OCI-LY7 (cell line): ENCODE data around the gene F2RL2. TPM values are rescaled to one million over a fixed set of nuclear protein-coding genes. Genes with fewer than 3 reads are reported as not detected.
"Not testable (repeated sequence)": the region's sequence is repeated elsewhere in the genome, so short reads cannot be mapped to it uniquely, and the experiment has no call there.

Experiments used
- BruUV-seq: library from RNA; stranded (reverse); fragments of 400-500 nt; replicated peaks from 2 replicates; lab custom pipeline; 2021; lab: Mats Ljungman, UMichigan
- CTCF ChIA-PET: fragments of 300-600 bp; sonication (Branson Sonifier 250); formaldehyde crosslinking; loops from one replicate; lab custom pipeline; 2022; ENCODE audit warnings: antibody characterized with exemption; ENCODE audit not compliant: unreplicated experiment; lab: Charles Lee
- POLR2A ChIA-PET: fragments of 300-600 bp; sonication (Branson Sonifier 250); formaldehyde crosslinking; loops from one replicate; lab custom pipeline; 2022; ENCODE audit warnings: antibody characterized with exemption; lab: Charles Lee
- DNase-seq: peaks from one replicate; pipeline ENCODE4 v3.0.0-alpha.2; 2015; ENCODE audit warnings: low spot score
- H2AFZ ChIP-seq: fragments of 200-600 bp; sonication (generic), shearing (Covaris generic); 2 replicates; pipeline ENCODE4 v1.6.1; 2014; ENCODE audit warnings: mild to moderate bottlenecking, antibody characterized with exemption, low read length, moderate library complexity
- H3K27ac ChIP-seq: fragments of 200-600 bp; sonication (generic); 2 replicates; pipeline ENCODE4 v1.5.1; 2014; ENCODE audit warnings: mixed run types, low read depth, mild to moderate bottlenecking, moderate library complexity, low read length, inconsistent platforms; ENCODE audit not compliant: poor library complexity, severe bottlenecking
- H3K36me3 ChIP-seq: fragments of 200-600 bp; sonication (generic); 2 replicates; pipeline ENCODE4 v1.6.1; 2014; ENCODE audit warnings: mild to moderate bottlenecking, antibody characterized with exemption, low read length, moderate library complexity, mixed read lengths; ENCODE audit not compliant: insufficient read depth
- H3K4me1 ChIP-seq: fragments of 200-600 bp; sonication (generic); 2 replicates; pipeline ENCODE4 v1.5.1; 2014; ENCODE audit warnings: mild to moderate bottlenecking, low read length; ENCODE audit not compliant: insufficient read depth, poor library complexity, severe bottlenecking
- H3K4me2 ChIP-seq: fragments of 200-600 bp; sonication (generic); 2 replicates; pipeline ENCODE4 v1.6.1; 2014; ENCODE audit warnings: mild to moderate bottlenecking, low read length
- H3K4me3 ChIP-seq: fragments of 200-600 bp; sonication (generic); 2 replicates; pipeline ENCODE4 v1.5.1; 2014; ENCODE audit warnings: mild to moderate bottlenecking, low read depth, low read length; ENCODE audit not compliant: poor library complexity, severe bottlenecking
- H3K79me2 ChIP-seq: fragments of 200-600 bp; sonication (generic); 2 replicates; pipeline ENCODE4 v1.6.1; 2016; ENCODE audit warnings: low read depth, mild to moderate bottlenecking, low read length, moderate library complexity, mixed read lengths; ENCODE audit not compliant: insufficient read depth
- H3K9me2 ChIP-seq: fragments of 200-600 bp; sonication (generic); 2 replicates; pipeline ENCODE4 v1.6.1; 2016; ENCODE audit warnings: mild to moderate bottlenecking, low read length, mixed read lengths; ENCODE audit not compliant: insufficient read depth
- H3K9me3 ChIP-seq: fragments of 200-600 bp; sonication (generic); 2 replicates; pipeline ENCODE4 v1.6.1; 2014; ENCODE audit warnings: mild to moderate bottlenecking, mixed run types, low read length, mixed read lengths
- H4K20me1 ChIP-seq: fragments of 200-600 bp; sonication (generic); 2 replicates; pipeline ENCODE4 v1.6.1; 2014; ENCODE audit warnings: mild to moderate bottlenecking, antibody characterized with exemption, low read length, moderate library complexity, mixed read lengths; ENCODE audit not compliant: insufficient read depth
- CTCF ChIP-seq: fragments of 200-600 bp; sonication (generic); conservative IDR thresholded peaks from 2 replicates; pipeline ENCODE4 v1.5.1; 2014; ENCODE audit warnings: mild to moderate bottlenecking, antibody characterized with exemption, low read length, moderate library complexity, mixed read lengths
- EZH2phosphoT487 ChIP-seq: fragments of 200-600 bp; sonication (generic); IDR thresholded peaks from 2 replicates; pipeline ENCODE4 v1.6.1; 2018; ENCODE audit warnings: low read depth, borderline replicate concordance, mild to moderate bottlenecking, mixed run types, antibody characterized with exemption, low read length, moderate library complexity, mixed read lengths
- intact Hi-C: fragments of 100-400 bp; cut with micrococcal nuclease; formaldehyde crosslinking; loops from one replicate; pipeline ENCODE4 v1.10.0; 2022; ENCODE audit not compliant: unreplicated experiment
- total RNA-seq, 2 experiments: library from RNA; depleted of rRNA in 1 of 2; stranded (reverse); fragments of >200 nt in 1 of 2; shearing (Covaris generic) in 1 of 2; gene quantifications; 2 replicates each; pipeline ENCODE4 v1.2.3, GENCODE V29; 2014 to 2022

F2RL2 gene
- total RNA-seq, 2 experiments from 2014 or later: not detected

GRCh38 chr5:76607353-76607871 is 15.8 kb downstream of the F2RL2 start:
- no peaks in the 10 kb centered on the region for H3K79me2 ChIP-seq
- no peaks in the 10 kb centered on the region for H3K9me2 ChIP-seq
- CTCF ChIA-PET: interaction anchor here (0.9 kb wide), 1 partner anchor 60 kb away, joined by 3 read pairs; no protein-coding TSS in a partner anchor
- TF ChIP-seq CTCF: no peak
- no peak for TF ChIP-seq EZH2phosphoT487
- no peaks in the 10 kb centered on the region for H3K9me3 ChIP-seq
- H3K4me2 ChIP-seq: peak overlapping the region; percentile 50
- no TSS peak for BruUV-seq
- POLR2A ChIA-PET: interaction anchor here (0.7 to 2.3 kb wide), 10 partner anchors 9 to 1836 kb away, joined by 3 to 20 read pairs (median 4); partner anchors contain the start of gene IQGAP2
- DNase-seq: peak; percentile 70
- intact Hi-C loops: loop anchor here (10.0 kb wide), 1 partner anchor 407 kb away; no protein-coding TSS in a partner anchor
- H3K4me3 ChIP-seq: peak overlapping the region; percentile 23
- H3K4me1 ChIP-seq: peaks cover 39% of the 10 kb centered on the region
- H3K36me3 ChIP-seq: peaks cover 54% of the 10 kb centered on the region
- H3K27ac ChIP-seq: peak overlapping the region; percentile 75
- no peak overlapping the region for H2AFZ ChIP-seq
- no peaks in the 10 kb centered on the region for H4K20me1 ChIP-seq

- TF ChIP-seq CTCF: no peak
- TF ChIP-seq EZH2phosphoT487: no peak
- no peak overlapping the region for H2AFZ ChIP-seq
- peak overlapping the region; percentile 75 for H3K27ac ChIP-seq
- no TSS peak for BruUV-seq
- no peak for DNase-seq
- ChIA-PET CTCF (interaction anchor here (0.6 to 0.9 kb wide), 2 partner anchors 59 to 177 kb away, joined by 3 read pairs; no protein-coding TSS in a partner anchor), POLR2A (interaction anchor here (0.7 to 2.3 kb wide), 10 partner anchors 10 to 1269 kb away, joined by 3 to 20 read pairs (median 4); partner anchors contain the start of gene IQGAP2)
- no peaks in the 10 kb centered on the region for H3K79me2 ChIP-seq
- peaks cover 57% of the 10 kb centered on the region for H3K36me3 ChIP-seq
- peaks cover 39% of the 10 kb centered on the region for H3K4me1 ChIP-seq
- H3K4me3 ChIP-seq: no peak overlapping the region
- no peaks in the 10 kb centered on the region for H3K9me3 ChIP-seq
- H3K4me2 ChIP-seq: peak overlapping the region; percentile 50
- H3K9me2 ChIP-seq: no peaks in the 10 kb centered on the region
- intact Hi-C loops: loop anchor here (10.0 kb wide), 1 partner anchor 408 kb away; no protein-coding TSS in a partner anchor
- no peaks in the 10 kb centered on the region for H4K20me1 ChIP-seq
These were observed 16.5 kb downstream of the F2RL2 start for GRCh38 chr5:76606701-76607100.

- H2AFZ ChIP-seq: no peak overlapping the region
- peaks cover 59% of the 10 kb centered on the region for H3K36me3 ChIP-seq
- H3K79me2 ChIP-seq: no peaks in the 10 kb centered on the region
- TF ChIP-seq CTCF: no peak
- TF ChIP-seq EZH2phosphoT487: no peak
- intact Hi-C loops: loop anchor here (10.0 kb wide), 1 partner anchor 410 kb away; no protein-coding TSS in a partner anchor
- H3K27ac ChIP-seq: no peak overlapping the region
- H4K20me1 ChIP-seq: no peaks in the 10 kb centered on the region
- no peak overlapping the region for H3K4me3 ChIP-seq
- H3K4me2 ChIP-seq: no peak overlapping the region
- no peaks in the 10 kb centered on the region for H3K9me3 ChIP-seq
- H3K9me2 ChIP-seq: no peaks in the 10 kb centered on the region
- H3K4me1 ChIP-seq: peaks cover 39% of the 10 kb centered on the region
- no peak for DNase-seq
- POLR2A ChIA-PET: interaction anchor here (0.6 to 0.8 kb wide), 2 partner anchors 36 to 165 kb away, joined by 3 read pairs; no protein-coding TSS in a partner anchor
- CTCF ChIA-PET: no interaction called here
- BruUV-seq: no TSS peak
These were observed 18.4 kb downstream of the F2RL2 start for GRCh38 chr5:76604838-76605237.

- H3K4me3 ChIP-seq, H4K20me1 ChIP-seq, H3K27ac ChIP-seq, DNase-seq, H3K9me3 ChIP-seq, H3K9me2 ChIP-seq, CTCF ChIA-PET, H3K79me2 ChIP-seq, H2AFZ ChIP-seq, BruUV-seq, H3K4me2 ChIP-seq: not testable (repeated sequence)
- POLR2A ChIA-PET: interaction anchor here (0.6 to 0.8 kb wide), 2 partner anchors 37 to 55 kb away, joined by 3 read pairs; no protein-coding TSS in a partner anchor
- H3K36me3 ChIP-seq: peaks cover 59% of the 10 kb centered on the region
- intact Hi-C loops: loop anchor here (10.0 kb wide), 1 partner anchor 411 kb away; no protein-coding TSS in a partner anchor
- peaks cover 35% of the 10 kb centered on the region for H3K4me1 ChIP-seq
These were observed 19.2 kb downstream of the F2RL2 start for GRCh38 chr5:76603991-76604390.
